GM19438 (cell line): Measurements from ENCODE around the gene RUFY4.
A peak's percentile ranks its signal among the peaks of the same experiment; 100 is the strongest.

ENCODE experiments used
- ATAC-seq: cut with Tn5 transposase; IDR thresholded peaks from one replicate; pipeline ENCODE4 v1.9.1; 2021; ENCODE audit warnings: low read depth; ENCODE audit not compliant: unreplicated experiment

Gene RUFY4

GRCh38 chr2:218068721-218069334 lies at the start of gene RUFY4:
Gene RUFY4, plus strand, starts transcription at chr2:218069253. Its CDS starts 1,353 bp downstream, at chr2:218070606.
- ATAC-seq = peak; percentile 81

- no peak for ATAC-seq
Observed at GRCh38 chr2:218019411-218020060, 49.5 kb upstream of the RUFY4 start.

GRCh38 chr2:218020281-218020680 lies 48.8 kb upstream of the RUFY4 start:
- no peak for ATAC-seq

GRCh38 chr2:218020966-218021535 lies 48.0 kb upstream of the RUFY4 start:
- ATAC-seq = no peak

- ATAC-seq = no peak
Observed at GRCh38 chr2:218021536-218022071, 47.4 kb upstream of the RUFY4 start.

- ATAC-seq = no peak
Observed at GRCh38 chr2:218022131-218022850, 46.8 kb upstream of the RUFY4 start.

GRCh38 chr2:218022851-218023530 lies 46.1 kb upstream of the RUFY4 start:
- ATAC-seq = no peak

- ATAC-seq = no peak
Observed at GRCh38 chr2:218023636-218024035, 45.4 kb upstream of the RUFY4 start.

- no peak for ATAC-seq
Observed at GRCh38 chr2:218024336-218024735, 44.7 kb upstream of the RUFY4 start.

GRCh38 chr2:218024871-218025270 lies 44.2 kb upstream of the RUFY4 start:
- no peak for ATAC-seq

GRCh38 chr2:218026244-218026643 lies 42.8 kb upstream of the RUFY4 start:
- no peak for ATAC-seq

- ATAC-seq = no peak
Observed at GRCh38 chr2:218026676-218027425, 42.2 kb upstream of the RUFY4 start.

- ATAC-seq = no peak
Observed at GRCh38 chr2:218027426-218028188, 41.4 kb upstream of the RUFY4 start.

- no peak for ATAC-seq
Observed at GRCh38 chr2:218028189-218028495, 40.9 kb upstream of the RUFY4 start.

- ATAC-seq = no peak
Observed at GRCh38 chr2:218028562-218029348, 40.3 kb upstream of the RUFY4 start.

GRCh38 chr2:218029366-218030360 lies 39.4 kb upstream of the RUFY4 start:
- no peak for ATAC-seq

- ATAC-seq = no peak
Observed at GRCh38 chr2:218030409-218031195, 38.5 kb upstream of the RUFY4 start.
